Activated CD4-positive, alpha-beta T cell treated with anti-CD3 and anti-CD28 coated beads for 24 hours (primary cell): ENCODE measurements around the gene SERPINB8.

Experiments used
- DNase-seq, 2 donors: peaks; one replicate each; pipeline ENCODE4 v3.0.0-alpha.2; 2020; ENCODE audit warnings: low read depth in 2 of 2

The SERPINB8 gene

GRCh38 chr18:64017870-64018269, 48.0 kb downstream of the SERPINB8 start:
- DNase-seq = no peak

GRCh38 chr18:64019922-64020756, 50.3 kb downstream of the SERPINB8 start:
- no peak for DNase-seq

DNA sequence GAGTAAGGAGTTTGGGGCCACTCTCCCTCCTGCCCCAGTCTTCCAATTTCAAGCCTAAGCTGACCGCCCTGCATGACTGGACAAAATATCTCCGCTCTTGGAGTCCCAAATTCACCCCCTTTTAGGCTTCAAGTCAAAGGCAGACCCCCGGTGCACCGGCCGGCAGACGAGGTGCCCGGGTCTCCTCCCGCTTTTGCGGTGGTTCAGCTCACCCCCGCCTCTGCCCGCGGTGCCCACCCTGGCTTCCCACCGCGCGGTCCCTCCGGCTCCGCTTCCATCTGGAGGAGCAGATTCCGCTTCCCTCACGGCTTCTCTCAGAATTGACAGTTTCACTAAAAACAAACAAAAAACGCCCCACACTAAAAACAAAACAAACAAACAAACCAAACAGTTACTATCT, 56.5 kb downstream of the SERPINB8 start:
- DNase-seq = no peak

- DNase-seq = no peak
Observed at GRCh38 chr18:64027931-64028695, 58.2 kb downstream of the SERPINB8 start.

- DNase-seq = no peak
Observed at GRCh38 chr18:64029096-64029495, 59.2 kb downstream of the SERPINB8 start.

- no peak for DNase-seq
Observed at GRCh38 chr18:64031411-64031810, 61.5 kb downstream of the SERPINB8 start.

GRCh38 chr18:64032312-64032711, 62.4 kb downstream of the SERPINB8 start:
- no peak for DNase-seq

DNA sequence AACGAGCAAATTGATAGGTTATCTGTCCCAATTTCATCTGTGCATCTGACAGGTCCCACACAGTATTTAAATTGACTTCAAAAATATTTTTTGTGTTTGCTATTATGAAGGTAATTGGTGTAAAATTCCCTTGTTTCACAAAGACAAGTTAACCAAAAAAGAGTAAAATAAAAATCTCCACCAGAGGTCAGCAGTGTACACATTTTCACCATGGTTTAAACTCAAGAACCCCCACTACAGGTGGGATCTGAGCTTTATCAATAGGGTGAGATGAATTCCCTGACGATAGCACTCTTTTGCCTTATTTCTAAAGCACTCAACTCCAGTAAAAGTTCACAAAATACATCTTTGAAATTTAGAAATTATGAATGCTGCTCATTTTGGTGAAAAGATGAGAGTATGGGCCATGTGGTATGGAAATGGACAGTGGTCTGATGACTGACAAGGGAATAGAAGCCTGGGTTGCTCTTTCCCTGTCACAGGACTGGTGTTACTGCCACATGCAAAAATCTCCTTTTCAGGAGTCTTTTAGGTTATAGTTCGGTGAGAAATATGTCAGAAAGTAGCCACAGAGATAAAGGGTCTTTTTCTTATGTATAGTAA, 68.0 kb downstream of the SERPINB8 start:
- DNase-seq = no peak
